Measurements from ENCODE around the gene CYP24A1. TPM values are rescaled to one million over a fixed set of nuclear protein-coding genes. Genes with fewer than 3 reads are reported as not detected.

Gene CYP24A1
- total RNA-seq, 4 donors from 2014 or later, result 0.10 to 0.71 (median 0.69) TPM; not detected in 1

GRCh38 chr20:54161008-54161820 is 12.6 kb downstream of the CYP24A1 start:
- DNase-seq (ENCODE audit: low spot score in 2 of 2), result no peak
- intact Hi-C loops (cut with DNase I; ENCODE audit: low total_unique reads), result no loop called here
- H3K4me3 ChIP-seq (ENCODE audit: low read depth, poor library complexity, severe bottlenecking), result no peak overlapping the region
- WGBS, 2 donors, result 92 to 94% methylated on average over 9 of the region's 9 CpGs
- TF ChIP-seq CTCF (IDR thresholded peaks at IDR 0.05), result no peak
- no peak for TF ChIP-seq POLR2A (IDR thresholded peaks at IDR 0.05)

DNA sequence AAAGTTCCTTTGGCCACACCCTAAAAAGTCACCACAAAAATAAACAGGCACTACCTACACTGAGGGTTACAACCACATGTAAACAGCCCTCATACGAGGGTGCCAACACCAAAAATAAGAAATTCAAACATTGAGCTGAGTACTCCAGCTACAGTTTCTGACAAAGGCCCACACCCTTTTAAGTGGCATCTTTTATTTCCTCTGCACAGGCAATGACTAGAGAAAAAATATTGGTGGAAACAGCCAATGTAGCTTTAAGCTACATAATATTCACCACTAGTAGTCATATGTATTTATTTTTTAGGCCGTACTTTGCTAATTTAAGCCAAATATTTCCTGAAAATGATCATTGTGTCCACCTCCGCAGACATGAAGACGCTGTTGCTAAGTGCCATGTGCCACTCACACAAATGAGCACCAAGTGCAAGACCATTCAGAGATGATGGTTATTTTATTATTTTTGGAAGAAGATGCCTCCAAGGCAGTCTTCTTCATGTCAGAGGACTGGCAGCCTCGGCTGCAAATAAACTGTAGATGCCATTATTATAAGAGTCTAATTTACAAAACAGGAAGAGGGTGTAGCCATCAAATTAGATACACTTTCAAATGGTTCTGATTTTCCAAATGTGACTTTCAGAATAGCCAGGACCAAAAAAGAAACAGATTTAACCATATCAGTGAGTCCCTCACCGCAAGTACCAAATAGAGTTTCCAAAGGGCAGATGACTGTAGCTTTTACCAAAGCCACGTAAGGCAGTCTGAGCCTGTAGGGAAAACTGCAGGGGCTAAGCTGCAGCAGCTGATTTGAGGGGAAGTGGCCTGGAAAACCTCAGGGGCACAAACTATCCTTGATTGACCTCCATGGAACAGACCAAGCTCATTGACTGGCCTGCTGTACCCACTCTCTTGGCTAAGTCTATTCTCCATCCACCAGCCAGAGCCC is 13.4 kb downstream of the CYP24A1 start:
- no peak for DNase-seq (ENCODE audit: low spot score in 2 of 2)
- TF ChIP-seq POLR2A (IDR thresholded peaks at IDR 0.05) (no peak), CTCF (IDR thresholded peaks at IDR 0.05) (no peak)
- intact Hi-C loops (cut with DNase I; ENCODE audit: low total_unique reads), result no loop called here
- 66 to 74% methylated on average over 7 of the region's 7 CpGs for WGBS, 2 donors
- H3K4me3 ChIP-seq (ENCODE audit: low read depth, poor library complexity, severe bottlenecking), result no peak overlapping the region

GRCh38 chr20:54158856-54159418 is 14.8 kb downstream of the CYP24A1 start:
- no peak overlapping the region for H3K4me3 ChIP-seq (ENCODE audit: low read depth, poor library complexity, severe bottlenecking)
- WGBS, 2 donors, result 80 to 81% methylated on average over 8 of the region's 8 CpGs
- no peak for TF ChIP-seq CTCF (IDR thresholded peaks at IDR 0.05)
- TF ChIP-seq POLR2A (IDR thresholded peaks at IDR 0.05), result no peak
- no peak for DNase-seq (ENCODE audit: low spot score in 2 of 2)
- intact Hi-C loops (cut with DNase I; ENCODE audit: low total_unique reads), result no loop called here

- no peak overlapping the region for H3K4me3 ChIP-seq (ENCODE audit: low read depth, poor library complexity, severe bottlenecking)
- 76 to 90% methylated on average over 3 of the region's 3 CpGs for WGBS, 2 donors
- TF ChIP-seq CTCF (IDR thresholded peaks at IDR 0.05) (no peak), POLR2A (IDR thresholded peaks at IDR 0.05) (no peak)
- intact Hi-C loops (cut with DNase I; ENCODE audit: low total_unique reads), result no loop called here
- DNase-seq (ENCODE audit: low spot score in 2 of 2), result no peak
Measured at GRCh38 chr20:54158226-54158625, 15.6 kb downstream of the CYP24A1 start.

GRCh38 chr20:54156981-54157835 is 16.6 kb downstream of the CYP24A1 start:
- DNase-seq (ENCODE audit: low spot score in 2 of 2), result no peak
- no peak overlapping the region for H3K4me3 ChIP-seq (ENCODE audit: low read depth, poor library complexity, severe bottlenecking)
- TF ChIP-seq POLR2A (IDR thresholded peaks at IDR 0.05) (no peak), CTCF (IDR thresholded peaks at IDR 0.05) (no peak)
- intact Hi-C loops (cut with DNase I; ENCODE audit: low total_unique reads), result no loop called here
- 70 to 79% methylated on average over 19 of the region's 19 CpGs for WGBS, 2 donors
